Thyroid gland (tissue), 4 donors: Measurements from ENCODE around the gene SCAMP3. TPM values are rescaled to one million over a fixed set of nuclear protein-coding genes. Genes with fewer than 3 reads are reported as not detected.

Experiments
- DNase-seq, 2 donors: peaks; one replicate each; pipeline ENCODE4 v3.0.0-alpha.2; 2019
- H3K27ac ChIP-seq, 3 donors: fragments of 200-600 bp; sonication (generic); 1 replicate in 2 of 3; 2 replicates in 1 of 3; pipeline ENCODE4 v1.5.1; 2016 to 2019; ENCODE audit warnings: mild to moderate bottlenecking in 1 of 3, moderate library complexity in 1 of 3
- H3K27me3 ChIP-seq: fragments of 200-600 bp; sonication (generic); one replicate; pipeline ENCODE4 v1.5.1; 2019
- H3K36me3 ChIP-seq, 2 donors: fragments of 200-600 bp; sonication (generic); one replicate each; pipeline ENCODE4 v1.5.1; 2016 to 2019
- H3K4me1 ChIP-seq, 2 donors: fragments of 200-600 bp; sonication (generic); one replicate each; pipeline ENCODE4 v1.5.1; 2017 to 2019
- H3K4me3 ChIP-seq, 3 donors: fragments of 200-600 bp; sonication (generic); replicated peaks in 1 of 3; 1 replicate in 2 of 3; 2 replicates in 1 of 3; pipeline ENCODE4 v1.5.1; 2016; ENCODE audit warnings: mild to moderate bottlenecking in 1 of 3
- H3K9me3 ChIP-seq: fragments of 200-600 bp; sonication (generic); one replicate; pipeline ENCODE4 v1.5.1; 2017
- POLR2A ChIP-seq, 2 donors: fragments of 450-650 bp; IDR thresholded peaks; one replicate each; pipeline ENCODE4 v1.6.1; 2017; ENCODE audit warnings: antibody characterized with exemption in 2 of 2, mild to moderate bottlenecking in 2 of 2, moderate library complexity in 1 of 2
- WGBS, 2 donors: methylation state at CpG; one replicate each; pipeline ENCODE4 v1.1.5; 2017; 5-methylcytosine and 5-hydroxymethylcytosine counted together
- intact Hi-C: fragments of 100-400 bp; cut with DNase I; formaldehyde crosslinking; loops from one replicate; pipeline ENCODE4 v1.15.1; 2023
- total RNA-seq, 4 donors: library from RNA; depleted of rRNA; stranded (reverse); fragments of >200 nt; gene quantifications; one replicate each; pipeline ENCODE4 v1.2.3, GENCODE V29; 2016
- TF ChIP-seq, protein P1 (sequence below), 6 experiments: fragments of 200-600 bp in 3 of 6; fragments of 450-650 bp in 3 of 6; sonication (generic) in 3 of 6; IDR thresholded peaks; one replicate each; pipeline ENCODE4 v1.5.1; 2016 to 2019; ENCODE audit warnings: antibody characterized with exemption in 6 of 6, mild to moderate bottlenecking in 2 of 6, inconsistent platforms in 1 of 6, moderate library complexity in 1 of 6

The SCAMP3 gene
- 10 to 100 TPM; 51.9 to 73.5 (median 62.7) TPM for total RNA-seq

- Histone ChIP-seq H3K4me1 (peaks cover 11 to 12% of the 10 kb centered on the region in 2 donors), H3K4me3 (peak within 1 kb of the TSS; percentile 50 to 57 (median 53)), H3K9me3 (no peaks in the 10 kb centered on the region), H3K27ac (peak within 1 kb of the TSS; percentile 56 to 80 (median 58)), H3K36me3 (peaks cover 36 to 44% of the 10 kb centered on the region in 2 donors), H3K27me3 (no peaks in the 10 kb centered on the region)
- intact Hi-C loops: no loop called here
- peak; percentile 98 for DNase-seq
- TF ChIP-seq POLR2A (IDR thresholded peaks at IDR 0.05): peak in 1 of 2 donors; percentile 77
- TF ChIP-seq, protein P1, sequence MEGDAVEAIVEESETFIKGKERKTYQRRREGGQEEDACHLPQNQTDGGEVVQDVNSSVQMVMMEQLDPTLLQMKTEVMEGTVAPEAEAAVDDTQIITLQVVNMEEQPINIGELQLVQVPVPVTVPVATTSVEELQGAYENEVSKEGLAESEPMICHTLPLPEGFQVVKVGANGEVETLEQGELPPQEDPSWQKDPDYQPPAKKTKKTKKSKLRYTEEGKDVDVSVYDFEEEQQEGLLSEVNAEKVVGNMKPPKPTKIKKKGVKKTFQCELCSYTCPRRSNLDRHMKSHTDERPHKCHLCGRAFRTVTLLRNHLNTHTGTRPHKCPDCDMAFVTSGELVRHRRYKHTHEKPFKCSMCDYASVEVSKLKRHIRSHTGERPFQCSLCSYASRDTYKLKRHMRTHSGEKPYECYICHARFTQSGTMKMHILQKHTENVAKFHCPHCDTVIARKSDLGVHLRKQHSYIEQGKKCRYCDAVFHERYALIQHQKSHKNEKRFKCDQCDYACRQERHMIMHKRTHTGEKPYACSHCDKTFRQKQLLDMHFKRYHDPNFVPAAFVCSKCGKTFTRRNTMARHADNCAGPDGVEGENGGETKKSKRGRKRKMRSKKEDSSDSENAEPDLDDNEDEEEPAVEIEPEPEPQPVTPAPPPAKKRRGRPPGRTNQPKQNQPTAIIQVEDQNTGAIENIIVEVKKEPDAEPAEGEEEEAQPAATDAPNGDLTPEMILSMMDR (IDR thresholded peaks at IDR 0.05): peak in 1 of 6 experiments; percentile 4
- 0 to 1% methylated on average over 28 to 29 of the region's 47 CpGs for WGBS, 2 donors
Measured at GRCh38 chr1:155261852-155262673, at the start of gene SCAMP3. Gene SCAMP3 (minus strand): TSS chr1:155262360. CDS start chr1:155262151, 209 bp downstream.

DNA sequence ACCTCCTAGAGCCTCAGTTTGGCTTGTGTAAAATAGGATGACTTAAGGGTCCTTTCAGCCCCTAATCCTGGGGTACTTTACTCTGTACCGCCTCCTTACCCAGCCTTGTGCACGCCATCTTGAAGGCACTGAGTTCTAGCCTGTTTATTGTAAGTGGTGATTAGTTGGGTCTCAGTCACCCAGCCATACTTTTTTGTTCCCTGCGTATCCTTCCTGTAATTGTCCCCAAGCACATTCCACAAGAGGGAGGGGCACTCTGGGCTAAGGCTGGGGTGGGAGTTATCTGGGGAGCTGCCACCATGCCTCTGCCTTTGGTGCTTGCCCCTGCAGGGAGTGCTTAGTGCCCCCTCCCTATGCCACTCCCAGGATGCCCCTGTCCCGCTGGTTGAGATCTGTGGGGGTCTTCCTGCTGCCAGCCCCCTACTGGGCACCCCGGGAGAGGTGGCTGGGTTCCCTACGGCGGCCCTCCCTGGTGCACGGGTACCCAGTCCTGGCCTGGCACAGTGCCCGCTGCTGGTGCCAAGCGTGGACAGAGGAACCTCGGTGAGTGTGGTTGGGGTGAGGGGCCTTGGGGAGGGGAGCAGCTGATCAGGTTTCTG, 47.4 kb upstream of the SCAMP3 start:
- Histone ChIP-seq H3K4me3 (peak overlapping the region; percentile 34 to 55 (median 52)), H3K36me3 (no peaks in the 10 kb centered on the region), H3K9me3 (no peaks in the 10 kb centered on the region), H3K27me3 (no peaks in the 10 kb centered on the region), H3K27ac (peak overlapping the region; percentile 31 to 81 (median 79)), H3K4me1 (peaks cover 13 to 20% of the 10 kb centered on the region in 2 donors)
- intact Hi-C loops: no loop called here
- no peak for TF ChIP-seq POLR2A (IDR thresholded peaks at IDR 0.05)
- TF ChIP-seq, protein P1 (IDR thresholded peaks at IDR 0.05): no peak
- peak; percentile 52 to 54 for DNase-seq
- WGBS, 2 donors: 2 to 7% methylated on average over 9 to 11 of the region's 11 CpGs

DNA sequence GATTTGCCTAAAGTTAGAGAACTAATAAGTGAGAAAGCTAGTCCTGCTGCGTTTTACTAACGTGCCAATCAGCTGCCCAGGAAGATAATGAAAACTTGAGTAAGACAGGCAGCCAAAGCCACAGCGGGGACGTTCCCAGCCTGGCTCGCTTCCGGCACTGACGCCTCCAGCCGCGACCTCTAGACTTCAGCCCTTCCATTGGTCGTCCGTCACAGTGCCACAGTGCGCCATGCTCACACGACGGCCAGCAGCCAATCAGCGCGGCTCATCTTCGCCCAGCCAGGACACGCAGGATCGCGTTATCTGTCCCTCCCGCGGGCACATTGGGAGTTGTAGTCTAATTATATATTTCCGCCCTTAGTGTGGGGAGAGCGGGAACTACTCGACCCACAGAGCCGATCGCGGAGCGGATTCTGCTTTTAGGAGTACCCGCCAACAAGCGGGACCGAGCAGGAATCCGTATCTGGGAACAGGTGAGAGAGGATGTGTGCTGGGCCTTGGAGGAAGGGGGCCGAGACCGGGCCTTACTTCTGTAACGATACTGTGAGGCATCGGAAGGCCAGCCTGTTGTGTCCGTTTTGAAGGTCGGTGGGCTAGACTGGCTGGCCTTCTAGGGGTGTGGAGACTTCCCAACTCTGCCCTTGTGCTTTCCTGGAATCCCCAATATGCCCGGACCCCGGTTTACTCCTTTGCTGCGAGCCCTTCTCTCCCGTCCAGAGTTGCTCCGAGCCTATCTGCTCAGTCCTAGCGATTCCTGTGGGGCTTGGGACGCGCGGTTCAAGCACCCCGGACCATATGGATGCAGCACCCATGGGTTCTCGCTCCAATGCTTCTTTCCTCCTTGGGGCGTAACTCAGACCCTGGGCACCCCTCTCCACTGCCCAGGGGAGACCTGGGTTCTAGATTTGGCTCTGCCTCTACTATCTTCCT, 46.6 kb upstream of the SCAMP3 start, which contains the start of gene FDPS:
FDPS (plus strand) TSS at position 374 of the 930 bp plus-strand sequence. CDS start 924 bp downstream, outside the sequence.
- no peaks in the 10 kb centered on the region for H3K27me3 ChIP-seq
- H3K9me3 ChIP-seq: no peaks in the 10 kb centered on the region
- H3K27ac ChIP-seq: peak within 1 kb of the TSS; percentile 66 to 82 (median 79)
- peak; percentile 99 for DNase-seq
- intact Hi-C loops: no loop called here
- H3K4me3 ChIP-seq: peak within 1 kb of the TSS; percentile 34 to 55 (median 52)
- WGBS, 2 donors: 0% methylated on average over 42 to 51 of the region's 51 CpGs
- no peaks in the 10 kb centered on the region for H3K36me3 ChIP-seq
- TF ChIP-seq, protein P1 (IDR thresholded peaks at IDR 0.05): peak in 4 of 6 experiments; percentile 10 to 44 (median 34)
- TF ChIP-seq POLR2A (IDR thresholded peaks at IDR 0.05): peak in 1 of 2 donors; percentile 80
- peaks cover 13 to 20% of the 10 kb centered on the region in 2 donors for H3K4me1 ChIP-seq

- intact Hi-C loops: no loop called here
- Histone ChIP-seq H3K4me3 (no peak overlapping the region), H3K4me1 (peaks cover 13 to 20% of the 10 kb centered on the region in 2 donors), H3K27ac (no peak overlapping the region), H3K9me3 (no peaks in the 10 kb centered on the region), H3K27me3 (no peaks in the 10 kb centered on the region), H3K36me3 (no peaks in the 10 kb centered on the region)
- WGBS, 2 donors: 51 to 62% methylated on average over 6 of the region's 6 CpGs
- no peak for TF ChIP-seq POLR2A (IDR thresholded peaks at IDR 0.05)
- TF ChIP-seq, protein P1 (IDR thresholded peaks at IDR 0.05): peak in 1 of 6 experiments; percentile 3
- DNase-seq: no peak
Measured at GRCh38 chr1:155307247-155307740, 45.1 kb upstream of the SCAMP3 start.
